Ovary (tissue), 9 donors: ENCODE results near the gene CHN2. TPM values are rescaled to one million over a fixed set of nuclear protein-coding genes. Genes with fewer than 3 reads are reported as not detected.

Experiments used
- DNase-seq, 5 donors: peaks; one replicate each; pipeline ENCODE4 v3.0.0-alpha.2; 2019 to 2020
- H3K27ac ChIP-seq, 2 donors: fragments of 200-600 bp; one replicate each; pipeline versions ENCODE4 v1.5.1 to v1.8.0; 2019 to 2022
- H3K27me3 ChIP-seq: fragments of 200-600 bp; one replicate; pipeline ENCODE4 v1.8.0; 2022
- H3K36me3 ChIP-seq: fragments of 200-600 bp; sonication (generic); one replicate; pipeline ENCODE4 v1.5.1; 2019
- H3K4me1 ChIP-seq: one replicate; pipeline ENCODE4 v1.8.1; 2013; ENCODE audit warnings: mild to moderate bottlenecking, moderate library complexity; ENCODE audit not compliant: insufficient read depth
- H3K4me3 ChIP-seq: fragments of 200-600 bp; sonication (generic); one replicate; pipeline ENCODE4 v1.5.1; 2017
- H3K9me3 ChIP-seq, 2 donors: fragments of 200-600 bp in 1 of 2; sonication (generic) in 1 of 2; one replicate each; pipeline versions ENCODE4 v1.5.1 to v1.8.1; 2013 to 2019; ENCODE audit warnings: mild to moderate bottlenecking in 1 of 2, moderate library complexity in 1 of 2
- CTCF ChIP-seq, 3 donors: fragments of 450-650 bp in 2 of 3; fragments of 200-600 bp in 1 of 3; IDR thresholded peaks; one replicate each; pipeline versions ENCODE4 v1.5.1 to v1.8.0; 2016 to 2022; ENCODE audit warnings: antibody characterized with exemption in 3 of 3, mild to moderate bottlenecking in 1 of 3
- EP300 ChIP-seq: sonication (generic); formaldehyde crosslinking; IDR thresholded peaks from one replicate; pipeline ENCODE4 v1.6.1; 2017; ENCODE audit warnings: antibody characterized with exemption
- POLR2A ChIP-seq: fragments of 450-650 bp; IDR thresholded peaks from one replicate; pipeline ENCODE4 v1.6.1; 2017; ENCODE audit warnings: antibody characterized with exemption, mild to moderate bottlenecking, moderate library complexity
- WGBS, 3 donors: extraction: QIAGEN DNeasy Blood & Tissue Kit in 1 of 3; methylation state at CpG; one replicate each; pipeline versions ENCODE4 v1.1.5 to v1.1.7; 2013 to 2017; 5-methylcytosine and 5-hydroxymethylcytosine counted together
- intact Hi-C, 4 donors: fragments of 100-400 bp; cut with DNase I; formaldehyde crosslinking; loops; one replicate each; pipeline versions ENCODE4 v1.11.0 to v1.15.1; 2022 to 2023
- polyA plus RNA-seq, 2 donors: library from polyadenylated mRNA; stranded (reverse); fragments of 200-250 nt in 1 of 2; fragments of 350-450 nt in 1 of 2; fragmentation: Illumina TruSeq in 1 of 2; extraction: RNeasy Lipid Tissue Mini Kit (QIAGEN cat#74804) in 1 of 2; gene quantifications; one replicate each; pipeline ENCODE4 v1.2.3, GENCODE V29; 2013 to 2014
- total RNA-seq, 7 donors: library from RNA; depleted of rRNA in 2 of 7; stranded (reverse); fragments of >200 nt in 2 of 7; fragmentation: NEBNext Ultra II Directional in 3 of 7; extraction: Animal tissue kit (Norgen Biotek cat#: 25700) in 3 of 7; gene quantifications; one replicate each; pipeline versions ENCODE4 v1.1.0 to v1.2.4, GENCODE V29; 2016 to 2023
- donor health status: DM: no; HTN: no; CAD: no; lungs with moderate emphysema.
- donor health status: DM: no; HTN: no; CAD: no.
- donor health status: Bipolar disorder and iron deficiency.
- donor health status: DM: yes; HTN: yes; CAD: no.
- donor health status: DM: no; HTN: no; CAD: no.
- donor health status: DM: yes; HTN: yes; CAD: no.

The CHN2 gene
- total and polyA plus RNA-seq, 9 donors: 17.9 to 32.6 (median 22.3) TPM

DNA sequence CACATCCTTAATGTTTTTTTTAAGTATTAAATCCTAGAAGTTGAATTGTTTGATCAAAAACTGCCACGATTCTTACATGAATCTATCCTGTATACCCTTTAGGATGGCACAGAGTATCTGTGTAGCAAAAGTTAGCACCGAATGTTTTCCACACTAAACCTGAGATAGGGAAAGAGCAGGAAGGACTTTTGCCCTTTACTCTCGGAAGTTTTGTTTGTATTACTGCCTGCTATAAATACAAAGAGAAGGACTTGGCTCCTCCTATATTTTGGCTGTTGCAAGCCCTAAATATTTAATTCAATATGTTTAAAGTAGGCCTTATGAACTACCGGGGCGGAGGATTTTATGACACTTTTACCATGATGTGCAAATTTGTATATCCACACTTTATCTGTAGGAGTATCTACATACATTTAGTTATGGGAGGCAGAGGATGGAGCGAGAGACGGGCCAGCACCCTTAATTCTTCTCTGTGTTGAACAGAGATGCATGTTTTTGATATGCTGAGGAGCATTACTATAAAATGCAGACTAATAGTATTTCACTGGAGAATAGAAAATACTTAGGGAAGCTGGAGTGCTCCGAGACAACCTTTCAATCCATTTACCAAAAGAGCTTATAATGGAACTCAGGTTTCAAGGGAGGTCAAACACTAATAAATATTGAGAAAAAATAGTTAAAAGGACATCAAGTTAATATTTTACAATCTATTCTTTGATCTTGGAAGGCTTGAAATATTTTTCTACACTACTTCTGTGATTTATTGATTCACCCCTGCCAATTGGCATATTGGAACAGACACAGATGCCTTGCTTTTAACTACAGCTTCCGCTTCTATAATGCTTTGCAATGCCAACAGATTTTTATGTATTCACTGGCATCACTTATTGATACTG, 97.4 kb downstream of the CHN2 start:
- Histone ChIP-seq H3K36me3 (no peaks in the 10 kb centered on the region), H3K9me3 (no peaks in the 10 kb centered on the region), H3K4me1 (no peaks in the 10 kb centered on the region), H3K27me3 (no peaks in the 10 kb centered on the region), H3K27ac (no peak overlapping the region), H3K4me3 (no peak overlapping the region)
- WGBS, 3 donors: 62 to 79% (median 75%) methylated on average over 9 of the region's 9 CpGs
- intact Hi-C loops: no loop called here
- no peak for DNase-seq
- TF ChIP-seq EP300 (no peak), CTCF (IDR thresholded peaks at IDR 0.05) (no peak), POLR2A (no peak)

DNA sequence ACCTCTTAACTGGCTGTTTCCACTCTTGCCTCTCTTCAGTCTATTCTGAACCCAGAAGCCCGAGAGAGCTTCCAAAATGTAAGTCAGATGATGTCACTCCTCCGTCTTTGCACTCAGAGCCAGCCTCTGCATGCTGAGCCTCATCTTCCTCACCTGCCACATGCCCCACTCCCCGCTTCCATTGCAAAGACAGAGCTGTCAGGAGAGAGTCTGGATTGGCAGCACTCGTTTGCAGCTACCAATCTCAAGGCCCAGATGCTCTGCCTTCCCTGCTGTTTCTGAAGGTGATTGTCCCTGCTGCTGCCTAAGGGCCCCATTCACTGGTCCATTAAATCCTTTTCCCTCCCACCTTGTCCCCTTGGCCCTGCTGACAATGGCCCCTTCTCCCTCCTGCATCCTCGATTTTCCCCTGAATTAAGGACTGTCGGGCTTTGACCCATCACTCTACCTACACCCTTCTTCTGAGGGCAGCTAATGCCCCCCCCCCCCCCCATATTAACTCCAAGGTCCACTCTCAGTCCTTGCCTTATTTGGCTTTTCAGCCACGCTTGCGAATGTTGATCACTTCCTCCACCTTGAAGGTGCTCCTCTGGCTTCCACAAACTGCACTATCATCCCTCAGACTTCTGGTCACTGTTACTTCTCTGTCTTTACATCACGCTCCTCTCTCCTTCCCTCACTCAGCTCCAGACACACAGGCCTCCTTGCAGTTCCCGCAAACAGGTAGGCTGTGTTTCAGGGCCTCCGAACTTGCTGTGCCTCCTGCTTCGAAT, 98.5 kb downstream of the CHN2 start:
- 91 to 97% (median 92%) methylated on average over 12 of the region's 12 CpGs for WGBS, 3 donors
- Histone ChIP-seq H3K9me3 (no peaks in the 10 kb centered on the region), H3K27ac (no peak overlapping the region), H3K4me1 (no peaks in the 10 kb centered on the region), H3K27me3 (no peaks in the 10 kb centered on the region), H3K36me3 (no peaks in the 10 kb centered on the region), H3K4me3 (no peak overlapping the region)
- no peak for TF ChIP-seq CTCF (IDR thresholded peaks at IDR 0.05)
- TF ChIP-seq POLR2A: no peak
- no peak for TF ChIP-seq EP300
- DNase-seq: no peak
- intact Hi-C loops: no loop called here

- Histone ChIP-seq H3K4me3 (no peak overlapping the region), H3K4me1 (no peaks in the 10 kb centered on the region), H3K36me3 (no peaks in the 10 kb centered on the region), H3K27ac (no peak overlapping the region), H3K27me3 (no peaks in the 10 kb centered on the region), H3K9me3 (no peaks in the 10 kb centered on the region)
- TF ChIP-seq CTCF (IDR thresholded peaks at IDR 0.05) (no peak), POLR2A (no peak), EP300 (no peak)
- intact Hi-C loops: no loop called here
- DNase-seq: no peak
These were observed 101.8 kb downstream of the CHN2 start for GRCh38 chr7:29296421-29296820.

DNA sequence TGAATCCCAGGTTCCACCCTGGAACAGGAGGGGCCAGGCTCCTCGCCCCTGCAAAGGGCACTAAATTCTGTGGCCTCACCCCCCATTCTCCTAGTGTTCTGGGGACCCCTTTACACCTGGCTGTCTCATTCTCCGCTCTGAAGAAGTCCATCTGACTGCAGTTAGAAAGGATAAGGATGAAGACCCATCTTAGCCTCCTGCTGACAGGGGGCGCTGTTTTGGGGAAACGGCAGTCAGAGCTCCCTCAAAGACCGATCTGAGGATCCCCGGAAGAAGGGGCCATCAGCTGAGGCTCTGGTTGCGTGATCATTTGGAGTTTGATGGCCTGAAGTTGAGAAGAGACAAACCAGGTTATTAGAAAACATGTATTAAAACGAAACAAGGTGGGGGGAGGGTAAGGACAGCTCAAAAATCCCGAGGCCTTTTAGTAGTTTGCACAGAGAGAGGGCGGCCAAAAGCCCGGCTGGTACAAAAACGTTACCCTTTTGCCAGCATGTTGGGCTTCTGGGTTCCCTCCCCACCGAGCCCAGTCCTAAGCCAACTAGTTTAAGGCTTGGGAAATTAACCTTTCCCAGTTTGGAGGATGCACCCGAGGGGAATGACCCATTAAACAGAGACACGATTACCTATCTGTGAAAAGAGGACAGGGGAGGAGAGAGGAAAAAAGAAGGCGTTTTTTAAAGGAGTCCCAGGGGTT, 102.8 kb downstream of the CHN2 start:
- no peak for DNase-seq
- Histone ChIP-seq H3K4me1 (no peaks in the 10 kb centered on the region), H3K9me3 (no peaks in the 10 kb centered on the region), H3K27ac (no peak overlapping the region), H3K4me3 (no peak overlapping the region), H3K36me3 (no peaks in the 10 kb centered on the region), H3K27me3 (no peaks in the 10 kb centered on the region)
- TF ChIP-seq EP300 (no peak), CTCF (IDR thresholded peaks at IDR 0.05) (no peak), POLR2A (no peak)
- intact Hi-C loops: no loop called here
- WGBS, 3 donors: 81 to 82% (median 82%) methylated on average over 16 of the region's 16 CpGs
